WTC11 (cell line): ENCODE data around the gene OBSCN. TPM values are rescaled to one million over a fixed set of nuclear protein-coding genes. Genes with fewer than 3 reads are reported as not detected.

ENCODE experiments used
- ATAC-seq: fragments of 200-7000 bp; cut with Tn5 transposase; 2 replicates; pipeline ENCODE4 v1.10.0; 2021; ENCODE audit warnings: mild to moderate bottlenecking, moderate library complexity
- CTCF ChIA-PET: fragments of 300-600 bp; sonication (Branson Sonifier 250); formaldehyde crosslinking; loops from one replicate; lab custom pipeline; 2021; ENCODE audit warnings: antibody characterized with exemption; lab: Charles Lee
- POLR2A ChIA-PET: fragments of 350-600 bp; sonication (Branson Sonifier 250); formaldehyde crosslinking; loops from one replicate; lab custom pipeline; 2021; ENCODE audit warnings: antibody characterized with exemption; lab: Charles Lee
- DNase-seq: peaks from one replicate; pipeline ENCODE4 v3.0.0; 2021; ENCODE audit warnings: low spot score
- H3K27ac Mint-ChIP-seq: 2 replicates; pipeline ENCODE4 v1.8.0; 2021; ENCODE audit warnings: mixed read lengths
- H3K27me3 Mint-ChIP-seq: 2 replicates; pipeline ENCODE4 v1.8.0; 2021; ENCODE audit warnings: low read depth, mild to moderate bottlenecking, moderate library complexity, mixed read lengths
- H3K36me3 Mint-ChIP-seq: 2 replicates; pipeline ENCODE4 v1.8.0; 2021; ENCODE audit warnings: mixed read lengths
- H3K4me1 Mint-ChIP-seq: 2 replicates; pipeline ENCODE4 v1.8.0; 2022; ENCODE audit warnings: mixed read lengths
- H3K4me3 Mint-ChIP-seq: 2 replicates; pipeline ENCODE4 v1.8.0; 2021; ENCODE audit warnings: mild to moderate bottlenecking, moderate library complexity, mixed read lengths
- H3K9me3 Mint-ChIP-seq: 2 replicates; pipeline ENCODE4 v1.8.0; 2021; ENCODE audit warnings: mixed read lengths
- ARID4B ChIP-seq: sonication (generic); formaldehyde crosslinking; IDR thresholded peaks from 2 replicates; pipeline ENCODE4 v1.8.0; 2023; ENCODE audit warnings: missing genetic modification reagents, mild to moderate bottlenecking, borderline replicate concordance
- E2F5 ChIP-seq: sonication (generic); formaldehyde crosslinking; IDR thresholded peaks from 2 replicates; pipeline ENCODE4 v1.8.1; 2022; ENCODE audit warnings: mild to moderate bottlenecking, moderate library complexity, missing genetic modification reagents
- EMX1 ChIP-seq: fragments of 250-450 bp; sonication (Bioruptor Pico); IDR thresholded peaks from 2 replicates; pipeline ENCODE4 v1.8.0; 2021; ENCODE audit warnings: mild to moderate bottlenecking
- GABPB1 ChIP-seq: sonication (generic); formaldehyde crosslinking; IDR thresholded peaks from 2 replicates; pipeline ENCODE4 v1.8.1; 2023; ENCODE audit warnings: mild to moderate bottlenecking, missing genetic modification reagents
- GRHL2 ChIP-seq: fragments of 250-450 bp; sonication (Bioruptor Pico); IDR thresholded peaks from 2 replicates; pipeline ENCODE4 v1.8.0; 2022; ENCODE audit warnings: mild to moderate bottlenecking, moderate library complexity; ENCODE audit not compliant: insufficient replicate concordance, severe bottlenecking
- GTF2I ChIP-seq: fragments of 250-450 bp; sonication (Bioruptor Pico); conservative IDR thresholded peaks from 2 replicates; pipeline ENCODE4 v1.4.0; 2021; ENCODE audit warnings: mild to moderate bottlenecking
- HMGA2 ChIP-seq: fragments of 250-450 bp; sonication (Bioruptor Pico); IDR thresholded peaks from 2 replicates; pipeline ENCODE4 v1.4.0; 2021; ENCODE audit warnings: mild to moderate bottlenecking, moderate library complexity
- MYBL2 ChIP-seq: sonication (generic); formaldehyde crosslinking; IDR thresholded peaks from 2 replicates; pipeline ENCODE4 v1.8.1; 2023; ENCODE audit warnings: mild to moderate bottlenecking, moderate library complexity, missing genetic modification reagents
- PRRX2 ChIP-seq: fragments of 250-450 bp; sonication (Bioruptor Pico); IDR thresholded peaks from 2 replicates; pipeline ENCODE4 v1.8.0; 2021; ENCODE audit warnings: mild to moderate bottlenecking
- ZBTB21 ChIP-seq: sonication (generic); formaldehyde crosslinking; IDR thresholded peaks from 2 replicates; pipeline ENCODE4 v1.8.1; 2023; ENCODE audit warnings: mild to moderate bottlenecking, missing genetic modification reagents, borderline replicate concordance
- ZNF121 ChIP-seq: sonication (generic); formaldehyde crosslinking; IDR thresholded peaks from 2 replicates; pipeline ENCODE4 v1.8.0; 2023; ENCODE audit warnings: missing genetic modification reagents
- ZNF138 ChIP-seq: sonication (generic); formaldehyde crosslinking; conservative IDR thresholded peaks from 2 replicates; pipeline ENCODE4 v1.8.1; 2022; ENCODE audit warnings: mild to moderate bottlenecking, moderate library complexity, missing genetic modification reagents
- ZNF263 ChIP-seq: sonication (generic); formaldehyde crosslinking; IDR thresholded peaks from 2 replicates; pipeline ENCODE4 v1.8.1; 2022; ENCODE audit warnings: low read depth, mild to moderate bottlenecking, moderate library complexity, missing genetic modification reagents
- ZNF532 ChIP-seq: fragments of 250-450 bp; sonication (Bioruptor Pico); IDR thresholded peaks from 2 replicates; pipeline ENCODE4 v1.9.0; 2021; ENCODE audit warnings: mild to moderate bottlenecking, borderline replicate concordance
- total RNA-seq: library from RNA; stranded (reverse); gene quantifications from 3 replicates; pipeline ENCODE4 v1.2.3, GENCODE V29; 2021
- TF ChIP-seq, protein P1 (sequence below): sonication (generic); formaldehyde crosslinking; IDR thresholded peaks from 2 replicates; pipeline ENCODE4 v1.8.1; 2023; ENCODE audit warnings: mild to moderate bottlenecking, missing genetic modification reagents, moderate library complexity
- TF ChIP-seq, protein P2 (sequence below): sonication (generic); formaldehyde crosslinking; IDR thresholded peaks from 2 replicates; pipeline ENCODE4 v1.8.0; 2022; ENCODE audit warnings: mild to moderate bottlenecking, missing genetic modification reagents
- TF ChIP-seq, protein P3 (sequence below): sonication (generic); formaldehyde crosslinking; conservative IDR thresholded peaks from 2 replicates; pipeline ENCODE4 v1.8.1; 2022; ENCODE audit warnings: mild to moderate bottlenecking, missing genetic modification reagents

Gene OBSCN
- total RNA-seq, 1 experiment from 2014 or later: 38.8 TPM

GRCh38 chr1:228342627-228343190 is 134.9 kb downstream of the OBSCN start:
- H3K36me3 Mint-ChIP-seq: peaks cover 19% of the 10 kb centered on the region
- no peaks in the 10 kb centered on the region for H3K4me1 Mint-ChIP-seq
- ATAC-seq: no peak

More at GRCh38 chr1:228342627-228343190, 134.9 kb downstream of the OBSCN start:
- ChIA-PET POLR2A (no interaction called here), CTCF (interaction anchor here (0.8 to 2.2 kb wide), 3 partner anchors 50 to 343 kb away, joined by 3 to 12 read pairs (median 4); partner anchors contain the start of gene TRIM11)
- DNase-seq: no peak
- peaks cover 12% of the 10 kb centered on the region for H3K9me3 Mint-ChIP-seq
- no peak for TF ChIP-seq HMGA2
- TF ChIP-seq ARID4B: no peak
- no peak for TF ChIP-seq GABPB1 (CRISPR knock-in tag)
- TF ChIP-seq, protein P1, sequence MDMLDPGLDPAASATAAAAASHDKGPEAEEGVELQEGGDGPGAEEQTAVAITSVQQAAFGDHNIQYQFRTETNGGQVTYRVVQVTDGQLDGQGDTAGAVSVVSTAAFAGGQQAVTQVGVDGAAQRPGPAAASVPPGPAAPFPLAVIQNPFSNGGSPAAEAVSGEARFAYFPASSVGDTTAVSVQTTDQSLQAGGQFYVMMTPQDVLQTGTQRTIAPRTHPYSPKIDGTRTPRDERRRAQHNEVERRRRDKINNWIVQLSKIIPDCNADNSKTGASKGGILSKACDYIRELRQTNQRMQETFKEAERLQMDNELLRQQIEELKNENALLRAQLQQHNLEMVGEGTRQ (CRISPR knock-in tag): no peak
- no peak for TF ChIP-seq E2F5
- TF ChIP-seq ZBTB21 (CRISPR knock-in tag): no peak
- TF ChIP-seq GTF2I: no peak
- no peak for TF ChIP-seq ZNF532 (CRISPR knock-in tag)
- TF ChIP-seq, protein P2, sequence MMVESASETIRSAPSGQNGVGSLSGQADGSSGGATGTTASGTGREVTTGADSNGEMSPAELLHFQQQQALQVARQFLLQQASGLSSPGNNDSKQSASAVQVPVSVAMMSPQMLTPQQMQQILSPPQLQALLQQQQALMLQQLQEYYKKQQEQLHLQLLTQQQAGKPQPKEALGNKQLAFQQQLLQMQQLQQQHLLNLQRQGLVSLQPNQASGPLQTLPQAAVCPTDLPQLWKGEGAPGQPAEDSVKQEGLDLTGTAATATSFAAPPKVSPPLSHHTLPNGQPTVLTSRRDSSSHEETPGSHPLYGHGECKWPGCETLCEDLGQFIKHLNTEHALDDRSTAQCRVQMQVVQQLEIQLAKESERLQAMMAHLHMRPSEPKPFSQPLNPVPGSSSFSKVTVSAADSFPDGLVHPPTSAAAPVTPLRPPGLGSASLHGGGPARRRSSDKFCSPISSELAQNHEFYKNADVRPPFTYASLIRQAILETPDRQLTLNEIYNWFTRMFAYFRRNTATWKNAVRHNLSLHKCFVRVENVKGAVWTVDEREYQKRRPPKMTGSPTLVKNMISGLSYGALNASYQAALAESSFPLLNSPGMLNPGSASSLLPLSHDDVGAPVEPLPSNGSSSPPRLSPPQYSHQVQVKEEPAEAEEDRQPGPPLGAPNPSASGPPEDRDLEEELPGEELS (CRISPR knock-in tag): no peak
- no peak for TF ChIP-seq PRRX2
- TF ChIP-seq EMX1 (CRISPR knock-in tag): no peak
- no peak for TF ChIP-seq GRHL2 (CRISPR knock-in tag)
- TF ChIP-seq MYBL2 (CRISPR knock-in tag): no peak
- no peak for TF ChIP-seq ZNF263 (CRISPR knock-in tag)
- no peak for TF ChIP-seq ZNF121
- TF ChIP-seq, protein P3, sequence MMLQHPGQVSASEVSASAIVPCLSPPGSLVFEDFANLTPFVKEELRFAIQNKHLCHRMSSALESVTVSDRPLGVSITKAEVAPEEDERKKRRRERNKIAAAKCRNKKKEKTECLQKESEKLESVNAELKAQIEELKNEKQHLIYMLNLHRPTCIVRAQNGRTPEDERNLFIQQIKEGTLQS (CRISPR knock-in tag): no peak
- TF ChIP-seq ZNF138 (CRISPR knock-in tag): no peak
- no peaks in the 10 kb centered on the region for H3K27me3 Mint-ChIP-seq
- no peak overlapping the region for H3K27ac Mint-ChIP-seq
- H3K4me3 Mint-ChIP-seq: no peak overlapping the region
